ENCODE measurements around the gene RHOD.

RHOD gene

GRCh38 chr11:67120881-67121710 lies 64.4 kb downstream of the RHOD start:
- H3K4me3 ChIP-seq (ENCODE audit: control insufficient read depth, low read depth, low read length): peak overlapping the region; percentile 92
- TF ChIP-seq, protein P1, sequence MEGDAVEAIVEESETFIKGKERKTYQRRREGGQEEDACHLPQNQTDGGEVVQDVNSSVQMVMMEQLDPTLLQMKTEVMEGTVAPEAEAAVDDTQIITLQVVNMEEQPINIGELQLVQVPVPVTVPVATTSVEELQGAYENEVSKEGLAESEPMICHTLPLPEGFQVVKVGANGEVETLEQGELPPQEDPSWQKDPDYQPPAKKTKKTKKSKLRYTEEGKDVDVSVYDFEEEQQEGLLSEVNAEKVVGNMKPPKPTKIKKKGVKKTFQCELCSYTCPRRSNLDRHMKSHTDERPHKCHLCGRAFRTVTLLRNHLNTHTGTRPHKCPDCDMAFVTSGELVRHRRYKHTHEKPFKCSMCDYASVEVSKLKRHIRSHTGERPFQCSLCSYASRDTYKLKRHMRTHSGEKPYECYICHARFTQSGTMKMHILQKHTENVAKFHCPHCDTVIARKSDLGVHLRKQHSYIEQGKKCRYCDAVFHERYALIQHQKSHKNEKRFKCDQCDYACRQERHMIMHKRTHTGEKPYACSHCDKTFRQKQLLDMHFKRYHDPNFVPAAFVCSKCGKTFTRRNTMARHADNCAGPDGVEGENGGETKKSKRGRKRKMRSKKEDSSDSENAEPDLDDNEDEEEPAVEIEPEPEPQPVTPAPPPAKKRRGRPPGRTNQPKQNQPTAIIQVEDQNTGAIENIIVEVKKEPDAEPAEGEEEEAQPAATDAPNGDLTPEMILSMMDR (IDR thresholded peaks at IDR 0.05; ENCODE audit: control insufficient read depth, insufficient read depth, low read depth, low read length, missing control alignments): no peak
- DNase-seq (ENCODE audit: low read depth): no peak
